ENCODE results near the gene RASA3.

RASA3 gene

GRCh38 chr13:114049026-114049425 is 83.4 kb downstream of the RASA3 start:
- no peak for DNase-seq (ENCODE audit: low read depth)
- H3K4me3 ChIP-seq (ENCODE audit: low read length): no peak overlapping the region
- no peak for TF ChIP-seq CTCF (conservative IDR thresholded peaks at IDR 0.05; ENCODE audit: low read depth, low read length)

- no peak for TF ChIP-seq CTCF (conservative IDR thresholded peaks at IDR 0.05; ENCODE audit: low read depth, low read length)
- no peak for DNase-seq (ENCODE audit: low read depth)
- H3K4me3 ChIP-seq (ENCODE audit: low read length): no peak overlapping the region
These were observed 84.0 kb downstream of the RASA3 start for GRCh38 chr13:114048443-114048842.

- no peak for TF ChIP-seq CTCF (conservative IDR thresholded peaks at IDR 0.05; ENCODE audit: low read depth, low read length)
- no peak for DNase-seq (ENCODE audit: low read depth)
- H3K4me3 ChIP-seq (ENCODE audit: low read length): no peak overlapping the region
These were observed 85.0 kb downstream of the RASA3 start for GRCh38 chr13:114047358-114047881.

- DNase-seq (ENCODE audit: low read depth): no peak
- no peak for TF ChIP-seq CTCF (conservative IDR thresholded peaks at IDR 0.05; ENCODE audit: low read depth, low read length)
- no peak overlapping the region for H3K4me3 ChIP-seq (ENCODE audit: low read length)
These were observed 85.9 kb downstream of the RASA3 start for GRCh38 chr13:114046431-114046975.

- H3K4me3 ChIP-seq (ENCODE audit: low read length): no peak overlapping the region
- TF ChIP-seq CTCF (conservative IDR thresholded peaks at IDR 0.05; ENCODE audit: low read depth, low read length): no peak
- no peak for DNase-seq (ENCODE audit: low read depth)
These were observed 87.2 kb downstream of the RASA3 start for GRCh38 chr13:114045113-114045735.

- H3K4me3 ChIP-seq (ENCODE audit: low read length): no peak overlapping the region
- no peak for DNase-seq (ENCODE audit: low read depth)
- TF ChIP-seq CTCF (conservative IDR thresholded peaks at IDR 0.05; ENCODE audit: low read depth, low read length): no peak
These were observed 87.9 kb downstream of the RASA3 start for GRCh38 chr13:114044486-114044885.

- no peak overlapping the region for H3K4me3 ChIP-seq (ENCODE audit: low read length)
- no peak for TF ChIP-seq CTCF (conservative IDR thresholded peaks at IDR 0.05; ENCODE audit: low read depth, low read length)
- DNase-seq (ENCODE audit: low read depth): no peak
These were observed 88.9 kb downstream of the RASA3 start for GRCh38 chr13:114043421-114044053.

All from retinal pigment epithelial cell (primary cell).